ENCODE measurements around the gene CYP4F22. TPM values are rescaled to one million over a fixed set of nuclear protein-coding genes. Genes with fewer than 3 reads are reported as not detected.

The CYP4F22 gene
- total and polyA plus RNA-seq, 2 of the 8 experiments (the other 6 are each of a cell fraction or from before 2014, with no cell fraction given), result not detected

DNA sequence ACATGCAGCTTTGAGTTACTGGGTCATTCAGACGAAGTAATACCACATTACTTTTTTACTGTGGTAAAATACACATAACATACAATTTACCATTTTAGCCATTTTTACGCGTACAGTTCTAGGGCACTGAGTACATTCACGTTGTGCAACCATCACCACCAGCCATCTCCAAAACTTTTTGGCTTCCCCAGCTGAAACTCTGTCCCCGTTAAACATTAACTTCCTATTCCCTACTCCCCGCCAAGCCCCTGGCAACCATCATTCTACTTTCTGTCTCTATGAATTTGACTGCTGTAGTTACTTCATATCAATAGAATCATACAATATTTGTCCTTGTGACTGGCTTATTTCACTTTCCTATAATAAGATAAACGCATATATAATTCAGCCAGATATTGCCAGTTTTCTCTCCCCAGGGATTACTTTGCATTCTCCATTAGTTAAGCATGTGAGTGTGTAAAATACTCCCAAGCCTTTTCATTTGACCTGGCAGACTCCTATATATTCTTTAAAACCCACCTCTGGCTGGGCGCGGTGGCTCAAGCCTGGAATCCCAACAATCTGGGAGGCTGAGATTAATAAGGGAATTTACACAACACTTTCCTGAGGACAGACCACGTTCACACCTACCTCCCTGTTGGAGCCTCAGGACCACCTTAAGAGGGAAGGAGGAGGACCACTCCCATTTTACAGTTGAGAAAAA lies 10.0 kb upstream of the CYP4F22 start:
- H4K91ac ChIP-seq (replicated peaks; ENCODE audit: insufficient read length, low read length), result no peak overlapping the region
- no peaks in the 10 kb centered on the region for H3K27me3 ChIP-seq (replicated peaks in 1 of 4; ENCODE audit: control insufficient read depth in 3 of 4, extremely low read depth in 1 of 4, insufficient read depth in 3 of 4, low read length in 3 of 4)
- H3K23ac ChIP-seq (ENCODE audit: insufficient read length), result no peak overlapping the region
- H2BK5ac ChIP-seq (ENCODE audit: low read depth, low read length), result no peak overlapping the region
- H3K4me2 ChIP-seq (ENCODE audit: insufficient read depth in 1 of 2, low read depth in 2 of 2, low read length in 2 of 2), result no peak overlapping the region
- no peak overlapping the region for H4K8ac ChIP-seq (ENCODE audit: extremely low read depth, insufficient read depth, low read length)
- FAIRE-seq, result no peak
- peaks cover 28 to 57% of the 10 kb centered on the region in 2 experiments for H3K9me3 ChIP-seq (ENCODE audit: insufficient read depth in 2 of 2, low read depth in 1 of 2, low read length in 1 of 2)
- no peak overlapping the region for H2BK15ac ChIP-seq (ENCODE audit: low read length)
- POLR2A ChIA-PET (ENCODE audit: partially characterized antibody), result no interaction called here
- H3K4me1 ChIP-seq (replicated peaks in 1 of 4; ENCODE audit: control insufficient read depth in 3 of 4, insufficient read depth in 4 of 4, low read length in 3 of 4), result no peaks in the 10 kb centered on the region
- H2AK5ac ChIP-seq (ENCODE audit: low read depth, low read length), result no peak overlapping the region
- no peak for DNase-seq (ENCODE audit: low read depth in 1 of 2, low spot score in 2 of 2)
- no peak overlapping the region for H3K27ac ChIP-seq (ENCODE audit: low read depth, low read length)
- no peaks in the 10 kb centered on the region for H3K79me2 ChIP-seq (ENCODE audit: control insufficient read depth in 1 of 2, insufficient read depth in 2 of 2, low read length in 2 of 2)
- no peaks in the 10 kb centered on the region; a peak in 1 of 8 replicates for H3K36me3 ChIP-seq (ENCODE audit: control insufficient read depth in 2 of 4, insufficient read depth in 4 of 4, low read length in 3 of 4)
- H3K23me2 ChIP-seq (ENCODE audit: low read depth, low read length), result peaks cover 2% of the 10 kb centered on the region; the same call in 1 of the 2 replicates
- no peak overlapping the region for H2AFZ ChIP-seq (ENCODE audit: low read length)
- H3K4ac ChIP-seq (replicated peaks; ENCODE audit: insufficient read length, low read depth, low read length), result no peak overlapping the region
- H3K79me1 ChIP-seq (ENCODE audit: low read depth, low read length), result no peaks in the 10 kb centered on the region
- no peak overlapping the region for H2BK20ac ChIP-seq (ENCODE audit: low read length)
- H3K18ac ChIP-seq (ENCODE audit: extremely low read depth, low read length), result no peak overlapping the region
- no peak overlapping the region for H3K9ac ChIP-seq (replicated peaks in 1 of 4; ENCODE audit: extremely low read depth in 1 of 4, low read depth in 3 of 4, low read length in 3 of 4)
- no peak overlapping the region for H3K14ac ChIP-seq (ENCODE audit: insufficient read length)
- no peak overlapping the region for H2BK120ac ChIP-seq (replicated peaks; ENCODE audit: low read depth, low read length)
- no peak overlapping the region for H2BK12ac ChIP-seq (ENCODE audit: low read depth, low read length)
- 76% methylated on average over 10 of the region's 10 CpGs; no CpG with 5 or more reads in 1 of the 2 experiments for WGBS, 2 experiments (ENCODE audit: extremely low coverage in 1 of 2, insufficient coverage in 1 of 2, insufficient read length in 1 of 2, insufficient replicate concordance in 2 of 2, low coverage in 1 of 2, low lambda C conversion rate in 2 of 2, missing lambda C conversion rate in 1 of 2)
- H3K4me3 ChIP-seq (ENCODE audit: extremely low read depth in 1 of 4, insufficient read depth in 2 of 4, low read depth in 3 of 4, low read length in 4 of 4), result no peak overlapping the region
- no peak overlapping the region for H3K56ac ChIP-seq (replicated peaks; ENCODE audit: insufficient read length, low read depth, low read length)
- H4K5ac ChIP-seq (ENCODE audit: insufficient read length, low read depth, low read length), result no peak overlapping the region
- H4K20me1 ChIP-seq (replicated peaks in 1 of 2; ENCODE audit: control insufficient read depth in 1 of 2, insufficient read depth in 2 of 2, low read length in 2 of 2), result no peaks in the 10 kb centered on the region
- CTCF ChIA-PET (ENCODE audit: partially characterized antibody), result interaction anchor here (0.8 kb wide), 1 partner anchor 59 kb away, joined by 3 read pairs; no protein-coding TSS in a partner anchor
- TF ChIP-seq NANOG (IDR thresholded peaks at IDR 0.05; ENCODE audit: insufficient read depth, low read depth, low read length, poor library complexity, severe bottlenecking), result no peak
- no peak for TF ChIP-seq GABPA (IDR thresholded peaks at IDR 0.05; ENCODE audit: borderline replicate concordance, insufficient read depth, low read length)
- TF ChIP-seq CEBPB (IDR thresholded peaks at IDR 0.05; ENCODE audit: low read depth, low read length), result no peak
- TF ChIP-seq JUND (IDR thresholded peaks at IDR 0.05; ENCODE audit: low read length), result no peak
- TF ChIP-seq, protein P1, sequence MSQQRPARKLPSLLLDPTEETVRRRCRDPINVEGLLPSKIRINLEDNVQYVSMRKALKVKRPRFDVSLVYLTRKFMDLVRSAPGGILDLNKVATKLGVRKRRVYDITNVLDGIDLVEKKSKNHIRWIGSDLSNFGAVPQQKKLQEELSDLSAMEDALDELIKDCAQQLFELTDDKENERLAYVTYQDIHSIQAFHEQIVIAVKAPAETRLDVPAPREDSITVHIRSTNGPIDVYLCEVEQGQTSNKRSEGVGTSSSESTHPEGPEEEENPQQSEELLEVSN (IDR thresholded peaks at IDR 0.05), result no peak
- TF ChIP-seq CREB1 (IDR thresholded peaks at IDR 0.05), result no peak
- no peak for TF ChIP-seq RXRA (IDR thresholded peaks at IDR 0.05; ENCODE audit: insufficient read depth, low read depth, low read length)
- TF ChIP-seq SIX5 (IDR thresholded peaks at IDR 0.05; ENCODE audit: low read depth, low read length), result no peak
- no peak for TF ChIP-seq SP4 (IDR thresholded peaks at IDR 0.05; ENCODE audit: low read length)
- TF ChIP-seq, protein P2, sequence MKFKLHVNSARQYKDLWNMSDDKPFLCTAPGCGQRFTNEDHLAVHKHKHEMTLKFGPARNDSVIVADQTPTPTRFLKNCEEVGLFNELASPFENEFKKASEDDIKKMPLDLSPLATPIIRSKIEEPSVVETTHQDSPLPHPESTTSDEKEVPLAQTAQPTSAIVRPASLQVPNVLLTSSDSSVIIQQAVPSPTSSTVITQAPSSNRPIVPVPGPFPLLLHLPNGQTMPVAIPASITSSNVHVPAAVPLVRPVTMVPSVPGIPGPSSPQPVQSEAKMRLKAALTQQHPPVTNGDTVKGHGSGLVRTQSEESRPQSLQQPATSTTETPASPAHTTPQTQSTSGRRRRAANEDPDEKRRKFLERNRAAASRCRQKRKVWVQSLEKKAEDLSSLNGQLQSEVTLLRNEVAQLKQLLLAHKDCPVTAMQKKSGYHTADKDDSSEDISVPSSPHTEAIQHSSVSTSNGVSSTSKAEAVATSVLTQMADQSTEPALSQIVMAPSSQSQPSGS (IDR thresholded peaks at IDR 0.05; ENCODE audit: low read length), result no peak
